Dedifferentiated amniotic fluid mesenchymal stem cell (primary cell): ENCODE data around the gene KLHL13.
"Not testable (repeated sequence)": the region's sequence is repeated elsewhere in the genome, so short reads cannot be mapped to it uniquely, and the experiment has no call there.

Source experiments
- DNase-seq: peaks from one replicate; pipeline ENCODE4 v3.0.0-alpha.2; 2016; ENCODE audit errors: extremely low spot score

Gene KLHL13

GRCh38 chrX:118116713-118117550 lies at the start of gene KLHL13:
KLHL13 (minus strand) TSS chrX:118116810; CDS start chrX:118028473, 88,337 bp downstream.
- DNase-seq, result no peak

- no peak for DNase-seq
Measured at GRCh38 chrX:118164138-118164537, 47.5 kb upstream of the KLHL13 start.

- no peak for DNase-seq
Measured at GRCh38 chrX:118156953-118157608, 40.5 kb upstream of the KLHL13 start.

GRCh38 chrX:118156254-118156952 lies 39.8 kb upstream of the KLHL13 start:
- DNase-seq, result no peak

- no peak for DNase-seq
Measured at GRCh38 chrX:118153270-118153669, 36.7 kb upstream of the KLHL13 start.

- DNase-seq, result no peak
Measured at GRCh38 chrX:118152721-118153120, 36.1 kb upstream of the KLHL13 start.

GRCh38 chrX:118148737-118149136 lies 32.1 kb upstream of the KLHL13 start:
- DNase-seq, result no peak

GRCh38 chrX:118147771-118148170 lies 31.2 kb upstream of the KLHL13 start:
- not testable (repeated sequence) for DNase-seq

GRCh38 chrX:118143578-118143977 lies 27.0 kb upstream of the KLHL13 start:
- DNase-seq, result no peak

GRCh38 chrX:118131336-118131735 lies 14.7 kb upstream of the KLHL13 start:
- no peak for DNase-seq

GRCh38 chrX:118129681-118130080 lies 13.1 kb upstream of the KLHL13 start:
- DNase-seq, result no peak

GRCh38 chrX:118128724-118129123 lies 12.1 kb upstream of the KLHL13 start:
- no peak for DNase-seq

- no peak for DNase-seq
Measured at GRCh38 chrX:118126286-118126685, 9.7 kb upstream of the KLHL13 start.

GRCh38 chrX:118124243-118124642 lies 7.6 kb upstream of the KLHL13 start:
- DNase-seq, result not testable (repeated sequence)

- DNase-seq, result no peak
Measured at GRCh38 chrX:118117741-118118140, 1.1 kb upstream of the KLHL13 start.

GRCh38 chrX:118115953-118116712 lies 477 bp downstream of the KLHL13 start:
- no peak for DNase-seq

GRCh38 chrX:118114971-118115370 lies 1.6 kb downstream of the KLHL13 start:
- no peak for DNase-seq

GRCh38 chrX:118109065-118109464 lies 7.5 kb downstream of the KLHL13 start:
- no peak for DNase-seq

GRCh38 chrX:118108304-118108703 lies 8.3 kb downstream of the KLHL13 start:
- no peak for DNase-seq

GRCh38 chrX:118100091-118100490 lies 16.5 kb downstream of the KLHL13 start:
- no peak for DNase-seq

GRCh38 chrX:118088084-118088483 lies 28.5 kb downstream of the KLHL13 start:
- no peak for DNase-seq

GRCh38 chrX:118074196-118074595 lies 42.4 kb downstream of the KLHL13 start:
- DNase-seq, result no peak
